GM12874 (cell line): ENCODE measurements around the gene VAV3.

ENCODE experiments used
- CTCF ChIP-seq: IDR thresholded peaks from 2 replicates; pipeline ENCODE4 v1.5.1; 2011; ENCODE audit warnings: low read depth, mild to moderate bottlenecking, control low read depth, low read length, moderate library complexity; ENCODE audit not compliant: insufficient read depth

VAV3 gene

GRCh38 chr1:107791348-107791747 is 173.6 kb downstream of the VAV3 start:
- no peak for TF ChIP-seq CTCF

- no peak for TF ChIP-seq CTCF
These were observed 175.0 kb downstream of the VAV3 start for GRCh38 chr1:107789817-107790524.

- no peak for TF ChIP-seq CTCF
These were observed 176.5 kb downstream of the VAV3 start for GRCh38 chr1:107788206-107789202.

- TF ChIP-seq CTCF, result peak; percentile 32; the same call in 1 of the 2 replicates
These were observed 177.7 kb downstream of the VAV3 start for GRCh38 chr1:107787299-107787698.

- TF ChIP-seq CTCF, result no peak
These were observed 178.7 kb downstream of the VAV3 start for GRCh38 chr1:107786203-107786845.

GRCh38 chr1:107785496-107786202 is 179.3 kb downstream of the VAV3 start:
- TF ChIP-seq CTCF, result no peak
